Activated naive CD4-positive, alpha-beta T cell treated with anti-CD3 and anti-CD28 coated beads for 36 hours (primary cell): ENCODE measurements around the gene SLC31A1. TPM values are rescaled to one million over a fixed set of nuclear protein-coding genes. Genes with fewer than 3 reads are reported as not detected.
"Not testable (repeated sequence)": the region's sequence is repeated elsewhere in the genome, so short reads cannot be mapped to it uniquely, and the experiment has no call there.

Experiments
- CTCF ChIA-PET: fragments of 350-600 bp; sonication (Branson Sonifier 250); formaldehyde crosslinking; loops from one replicate; lab custom pipeline; 2021; ENCODE audit warnings: antibody characterized with exemption; lab: Charles Lee
- DNase-seq: peaks from one replicate; pipeline ENCODE4 v3.0.0-alpha.2; 2020
- H3K27ac Mint-ChIP-seq: one replicate; pipeline ENCODE4 v1.8.0; 2021; ENCODE audit warnings: mild to moderate bottlenecking, mixed read lengths
- H3K27me3 Mint-ChIP-seq: one replicate; pipeline ENCODE4 v1.8.0; 2021; ENCODE audit warnings: low read depth, mixed read lengths
- H3K36me3 Mint-ChIP-seq: one replicate; pipeline ENCODE4 v1.8.0; 2021; ENCODE audit warnings: low read depth, mixed read lengths
- H3K4me1 Mint-ChIP-seq: one replicate; pipeline ENCODE4 v1.8.0; 2021; ENCODE audit warnings: low read depth, mixed read lengths
- H3K4me3 Mint-ChIP-seq: one replicate; pipeline ENCODE4 v1.8.0; 2021; ENCODE audit warnings: mild to moderate bottlenecking, moderate library complexity, mixed read lengths
- H3K9me3 Mint-ChIP-seq: one replicate; pipeline ENCODE4 v1.8.0; 2021; ENCODE audit warnings: mixed read lengths
- intact Hi-C: fragments of 100-400 bp; cut with micrococcal nuclease; formaldehyde crosslinking; loops from one replicate; pipeline ENCODE4 v1.15.1; 2023
- total RNA-seq, 2 experiments: library from RNA; stranded (reverse); gene quantifications; one replicate each; pipeline ENCODE4 v1.2.3, GENCODE V29; 2021

The SLC31A1 gene
- total RNA-seq, 2 experiments from 2014 or later, result 8.1 to 8.2 TPM

DNA sequence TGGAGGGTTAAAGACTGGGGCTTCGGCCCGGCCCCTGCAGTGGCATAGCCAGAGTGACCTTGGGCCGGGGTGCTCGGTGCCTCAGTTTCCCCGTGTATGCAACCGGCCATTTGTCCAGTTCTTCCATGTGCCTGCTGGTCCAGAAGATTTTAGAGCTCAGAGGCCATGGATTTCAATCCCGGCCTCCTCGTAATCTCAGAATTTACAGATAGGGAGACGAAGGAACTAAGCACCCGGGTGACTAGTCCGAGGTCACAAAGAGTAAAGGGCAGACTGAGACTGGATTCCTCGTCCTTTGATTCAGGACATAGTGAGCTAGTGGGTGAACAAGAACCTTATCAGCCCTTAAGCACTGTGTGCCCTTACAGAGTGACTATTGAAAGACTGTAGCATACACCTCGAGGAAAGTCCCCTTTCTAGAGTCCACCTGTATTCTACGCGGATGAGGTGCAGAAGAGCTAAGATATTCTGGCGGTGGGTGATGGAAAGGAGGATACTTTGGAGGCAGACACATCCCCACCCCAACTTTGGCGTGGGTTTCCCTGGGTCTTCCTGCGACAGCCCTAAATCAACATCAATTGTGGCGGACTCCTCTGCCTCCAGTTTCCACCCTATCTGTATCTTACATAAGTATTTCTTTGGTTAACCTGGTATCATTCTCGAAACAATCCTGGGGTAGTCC lies 597 bp downstream of the SLC31A1 start:
- DNase-seq, result peak; percentile 7
- CTCF ChIA-PET, result interaction anchor here (0.7 to 3.4 kb wide), 3 partner anchors 12 to 52 kb away, joined by 4 to 21 read pairs (median 4); partner anchors contain the start of gene CDC26
- Mint-ChIP-seq H3K36me3 (no peaks in the 10 kb centered on the region), H3K4me3 (peak overlapping the region; percentile 95), H3K27ac (peak overlapping the region; percentile 91), H3K27me3 (no peaks in the 10 kb centered on the region), H3K4me1 (peaks cover 34% of the 10 kb centered on the region), H3K9me3 (no peaks in the 10 kb centered on the region)
- intact Hi-C loops, result loop anchor here (1.0 to 10.0 kb wide), 16 partner anchors 47 to 1560 kb away; partner anchors contain the start of genes ALAD, C9orf43, CDC26 and GNG10

DNA sequence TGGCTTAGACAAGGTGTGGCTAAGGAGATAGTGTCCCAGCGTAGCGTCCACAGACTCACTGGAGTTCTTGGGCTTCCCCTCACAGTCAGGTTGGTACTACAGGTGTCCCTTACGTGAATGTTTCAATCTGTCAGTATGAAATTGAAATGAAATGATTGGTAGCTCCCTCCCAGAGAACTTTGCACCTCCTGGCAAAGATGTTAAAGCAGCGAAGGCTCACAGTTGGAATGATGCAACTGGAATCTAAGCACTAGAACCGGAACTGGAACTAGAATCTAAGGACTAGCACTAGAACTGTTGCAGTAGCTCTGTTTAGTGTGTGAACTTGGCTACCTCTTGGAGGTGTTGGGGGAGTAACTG lies 1.1 kb downstream of the SLC31A1 start:
- Mint-ChIP-seq H3K36me3 (no peaks in the 10 kb centered on the region), H3K27ac (no peak overlapping the region), H3K27me3 (no peaks in the 10 kb centered on the region), H3K4me1 (peaks cover 38% of the 10 kb centered on the region), H3K4me3 (peak overlapping the region; percentile 95), H3K9me3 (no peaks in the 10 kb centered on the region)
- intact Hi-C loops, result loop anchor here (5.0 to 10.0 kb wide), 5 partner anchors 378 to 1560 kb away; partner anchors contain the start of genes GNG10, PTBP3 and SNX30
- no peak for DNase-seq
- CTCF ChIA-PET, result interaction anchor here (0.7 to 3.4 kb wide), 3 partner anchors 12 to 52 kb away, joined by 4 to 21 read pairs (median 4); partner anchors contain the start of gene CDC26

DNA sequence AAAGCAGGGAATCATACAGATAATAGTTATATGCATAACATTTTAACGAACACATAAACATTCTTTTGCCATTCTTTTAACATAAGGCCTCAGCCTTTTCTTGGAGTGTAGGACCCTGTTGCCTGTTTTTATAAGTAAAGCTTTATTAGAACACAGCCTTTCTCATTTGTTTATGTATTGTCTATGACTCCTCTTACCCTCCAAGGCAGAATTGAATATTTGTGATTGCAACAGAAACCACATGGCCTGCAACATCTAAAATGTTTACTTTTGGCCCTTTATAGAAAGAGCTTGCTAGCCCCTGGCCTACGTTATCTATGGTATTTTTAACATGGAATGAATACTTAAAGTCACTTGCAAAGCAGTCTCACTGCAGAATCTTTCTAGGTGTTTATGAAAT lies 2.6 kb downstream of the SLC31A1 start:
- Mint-ChIP-seq H3K4me3 (no peak overlapping the region), H3K27ac (no peak overlapping the region), H3K27me3 (no peaks in the 10 kb centered on the region), H3K9me3 (peaks cover 1% of the 10 kb centered on the region), H3K4me1 (peaks cover 38% of the 10 kb centered on the region), H3K36me3 (no peaks in the 10 kb centered on the region)
- DNase-seq, result no peak
- CTCF ChIA-PET, result no interaction called here
- intact Hi-C loops, result loop anchor here (5.0 to 10.0 kb wide), 5 partner anchors 379 to 1562 kb away; partner anchors contain the start of genes GNG10, PTBP3 and SNX30

DNA sequence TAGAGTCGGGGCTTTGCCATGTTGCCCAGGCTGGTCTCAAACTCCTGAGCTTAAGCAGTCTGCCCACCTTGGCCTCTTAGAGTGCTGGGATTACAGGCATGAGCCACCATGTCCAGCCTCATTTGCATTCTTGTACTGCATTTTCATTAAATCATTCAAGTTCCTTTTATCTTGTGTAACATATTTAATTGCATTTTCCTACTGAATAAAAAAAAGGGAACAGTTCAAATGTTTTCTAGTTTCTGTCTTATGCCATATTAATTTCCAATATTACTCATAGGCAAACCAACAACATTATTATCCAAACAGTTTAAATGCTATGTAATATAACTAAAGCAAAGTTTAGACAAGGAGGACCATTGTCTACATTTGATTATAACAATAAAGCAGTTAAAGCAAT lies 6.1 kb downstream of the SLC31A1 start:
- intact Hi-C loops, result loop anchor here (10.0 kb wide), 1 partner anchor 383 kb away; no protein-coding TSS in a partner anchor

DNA sequence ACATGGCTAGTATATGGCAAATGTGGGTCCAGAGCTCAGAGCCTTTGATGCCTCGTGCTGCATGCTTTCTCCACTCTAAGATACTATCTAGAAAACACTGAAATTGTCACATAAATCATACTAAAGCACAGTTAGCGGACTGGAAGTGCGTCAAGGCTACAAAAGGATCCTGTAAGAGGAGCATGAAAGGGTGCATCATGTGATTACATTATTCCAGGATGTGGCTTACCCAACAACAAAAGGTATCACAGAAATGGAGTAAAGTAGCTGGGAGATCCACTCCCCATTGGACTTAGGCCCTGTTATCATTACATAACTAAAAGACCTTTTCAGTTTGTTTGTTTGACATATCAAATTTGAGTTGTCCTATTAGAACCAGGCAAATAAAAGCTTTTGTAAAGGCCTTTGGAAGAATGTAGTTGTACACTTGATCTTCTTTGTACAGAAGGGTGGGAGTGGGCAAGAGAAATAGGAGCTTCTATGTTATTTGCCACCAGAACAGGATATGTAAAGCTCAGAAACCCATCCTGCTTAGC lies 6.9 kb downstream of the SLC31A1 start:
- CTCF ChIA-PET, result interaction anchor here (0.5 to 1.6 kb wide), 3 partner anchors 36 to 105 kb away, joined by 3 to 6 read pairs (median 3); no protein-coding TSS in a partner anchor
- no peak for DNase-seq
- Mint-ChIP-seq H3K27me3 (no peaks in the 10 kb centered on the region), H3K36me3 (no peaks in the 10 kb centered on the region), H3K9me3 (peaks cover 1% of the 10 kb centered on the region), H3K4me3 (no peak overlapping the region), H3K27ac (no peak overlapping the region), H3K4me1 (peaks cover 28% of the 10 kb centered on the region)
- intact Hi-C loops, result loop anchor here (10.0 kb wide), 1 partner anchor 383 kb away; no protein-coding TSS in a partner anchor

More for the DNA sequence above, 6.1 kb downstream of the SLC31A1 start:
- DNase-seq, result no peak
- no peaks in the 10 kb centered on the region for H3K27me3 Mint-ChIP-seq
- H3K36me3 Mint-ChIP-seq, result no peaks in the 10 kb centered on the region
- peaks cover 28% of the 10 kb centered on the region for H3K4me1 Mint-ChIP-seq
- H3K4me3 Mint-ChIP-seq, result no peak overlapping the region
- CTCF ChIA-PET, result interaction anchor here (1.6 kb wide), 1 partner anchor 47 kb away, joined by 6 read pairs; no protein-coding TSS in a partner anchor
- H3K27ac Mint-ChIP-seq, result no peak overlapping the region
- H3K9me3 Mint-ChIP-seq, result peaks cover 1% of the 10 kb centered on the region

DNA sequence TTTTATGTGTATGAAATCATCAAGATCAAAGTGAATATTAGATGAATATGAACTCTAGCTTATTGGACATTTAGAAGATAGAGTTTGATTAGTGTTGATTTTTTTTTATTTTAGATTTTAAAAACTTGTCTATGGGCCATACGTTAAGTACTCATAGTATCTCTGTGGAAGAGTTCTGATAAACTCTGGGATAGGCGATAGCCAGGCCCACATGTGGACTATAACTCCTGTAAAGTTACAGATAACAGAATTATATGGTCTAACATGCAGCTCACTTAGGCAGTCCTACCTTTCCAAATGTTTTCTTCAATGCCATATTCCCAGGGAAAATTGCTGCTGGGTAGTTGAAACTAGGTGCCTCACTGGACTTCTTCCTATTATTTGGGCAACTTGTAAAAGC lies 10.4 kb downstream of the SLC31A1 start:
- CTCF ChIA-PET, result interaction anchor here (0.6 kb wide), 1 partner anchor 42 kb away, joined by 4 read pairs; no protein-coding TSS in a partner anchor
- H3K36me3 Mint-ChIP-seq, result no peaks in the 10 kb centered on the region
- peaks cover 1% of the 10 kb centered on the region for H3K9me3 Mint-ChIP-seq
- H3K4me3 Mint-ChIP-seq, result no peak overlapping the region
- intact Hi-C loops, result no loop called here
- H3K27ac Mint-ChIP-seq, result no peak overlapping the region
- no peak for DNase-seq
- H3K27me3 Mint-ChIP-seq, result no peaks in the 10 kb centered on the region
- peaks cover 25% of the 10 kb centered on the region for H3K4me1 Mint-ChIP-seq

DNA sequence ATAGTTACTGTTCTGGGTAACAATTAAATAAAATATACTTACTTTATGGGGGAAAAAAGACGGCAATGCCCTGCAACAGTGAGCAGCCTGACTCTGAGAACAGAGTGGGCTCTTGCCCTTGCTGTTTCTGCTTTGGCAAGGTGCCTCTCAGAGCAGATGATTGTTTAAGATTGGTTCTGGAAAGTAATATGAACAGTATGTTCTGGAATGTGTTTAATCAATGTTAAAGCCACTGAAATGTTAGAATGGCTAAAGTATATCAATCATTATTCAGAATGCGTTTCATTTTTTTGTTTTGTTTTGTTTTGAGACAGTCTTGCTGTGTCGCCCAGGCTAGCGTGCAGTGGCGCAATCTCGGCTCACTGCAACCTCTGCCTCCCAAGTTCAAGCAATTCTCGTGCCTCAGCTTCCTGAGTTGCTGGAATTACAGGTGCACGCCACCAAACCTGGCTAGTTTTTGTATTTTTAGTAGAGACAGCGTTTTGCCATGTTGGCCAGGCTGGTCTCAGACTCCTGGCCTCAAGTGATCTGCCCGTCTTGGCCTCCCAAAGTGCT lies 14.4 kb downstream of the SLC31A1 start:
- CTCF ChIA-PET, H3K27ac Mint-ChIP-seq: not testable (repeated sequence)

DNA sequence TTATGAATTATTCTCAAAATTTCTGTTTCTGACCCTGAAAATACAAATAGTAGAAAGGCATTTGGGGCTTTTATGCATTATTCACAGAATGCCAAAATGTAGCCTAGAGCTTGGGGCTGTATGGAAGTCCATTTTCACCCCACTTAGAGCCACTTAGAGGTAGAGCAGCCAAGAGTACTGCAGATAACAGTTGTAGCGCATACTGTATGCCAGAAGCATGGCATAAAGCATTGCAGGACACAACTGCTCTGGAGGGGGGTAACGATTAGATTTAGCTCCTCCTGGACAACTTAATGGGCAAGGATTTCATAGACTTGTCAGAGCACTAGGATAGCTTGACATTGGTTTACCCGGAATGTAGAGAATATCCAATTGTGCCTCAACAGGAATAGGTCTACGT lies 15.7 kb downstream of the SLC31A1 start:
- Mint-ChIP-seq H3K4me3 (no peak overlapping the region), H3K27ac (no peak overlapping the region), H3K4me1 (peaks cover 10% of the 10 kb centered on the region), H3K36me3 (no peaks in the 10 kb centered on the region), H3K27me3 (no peaks in the 10 kb centered on the region), H3K9me3 (no peaks in the 10 kb centered on the region)
- intact Hi-C loops, result no loop called here
- CTCF ChIA-PET, result no interaction called here
- DNase-seq, result no peak

More for the DNA sequence above, 14.4 kb downstream of the SLC31A1 start:
- H3K4me3 Mint-ChIP-seq, intact Hi-C loops, H3K27me3 Mint-ChIP-seq, H3K4me1 Mint-ChIP-seq, H3K9me3 Mint-ChIP-seq, DNase-seq, H3K36me3 Mint-ChIP-seq: not testable (repeated sequence)

DNA sequence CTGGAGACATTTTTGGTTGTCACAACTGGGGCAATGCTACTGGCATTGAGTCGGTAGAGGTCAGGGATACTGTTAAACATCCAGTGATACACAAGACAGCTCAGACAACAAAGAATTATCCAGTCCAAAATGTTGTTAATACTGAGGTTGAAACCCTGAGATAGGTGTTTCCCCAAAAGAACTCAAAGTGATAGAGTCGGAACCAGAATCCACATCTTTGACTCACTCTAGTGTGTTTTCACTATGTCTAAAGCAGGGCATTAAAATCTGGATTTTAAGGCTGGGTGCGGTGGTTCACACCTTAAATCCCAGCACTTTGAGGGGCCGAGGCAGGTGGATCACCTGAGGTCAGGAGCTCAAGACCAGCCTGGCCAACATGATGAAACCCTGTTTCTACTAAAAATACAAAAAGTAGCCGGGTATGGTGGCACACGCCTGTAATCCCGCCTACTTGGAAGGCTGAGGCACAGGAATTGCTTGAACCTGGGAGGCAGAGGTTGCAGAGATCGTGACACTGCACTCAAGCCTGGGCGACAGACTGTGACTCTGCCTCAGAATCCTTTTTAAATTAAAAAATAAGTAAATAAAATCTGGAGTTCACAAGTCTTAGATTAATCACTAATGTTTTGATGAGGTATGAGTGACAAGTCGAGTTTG lies 17.0 kb downstream of the SLC31A1 start:
- no peaks in the 10 kb centered on the region for H3K36me3 Mint-ChIP-seq

DNA sequence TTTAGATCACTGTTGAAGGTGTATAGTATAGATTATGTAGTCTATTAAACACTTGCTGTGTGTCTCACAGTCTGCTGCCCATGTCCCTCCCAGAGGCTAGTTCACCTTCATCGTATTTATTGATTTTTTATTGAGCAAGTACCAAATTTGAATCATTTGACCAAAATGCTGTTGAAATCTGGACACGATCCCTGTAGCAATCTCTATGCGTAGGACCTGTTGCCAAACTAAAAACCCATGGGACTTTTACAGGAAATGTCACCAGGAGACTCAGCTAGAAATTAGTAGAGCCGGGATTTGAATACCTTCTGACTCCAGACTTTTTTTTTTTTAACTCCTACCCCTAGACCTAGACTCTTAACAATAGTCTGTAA lies 17.5 kb downstream of the SLC31A1 start:
- intact Hi-C loops, result no loop called here
- no peaks in the 10 kb centered on the region for H3K27me3 Mint-ChIP-seq

More for the DNA sequence above, 17.0 kb downstream of the SLC31A1 start:
- Mint-ChIP-seq H3K4me1 (no peaks in the 10 kb centered on the region), H3K9me3 (no peaks in the 10 kb centered on the region), H3K27ac (no peak overlapping the region), H3K27me3 (no peaks in the 10 kb centered on the region), H3K4me3 (no peak overlapping the region)
- DNase-seq, result no peak
- intact Hi-C loops, result no loop called here
- CTCF ChIA-PET, result interaction anchor here (0.7 to 1.0 kb wide), 2 partner anchors 16 to 18 kb away, joined by 3 to 4 read pairs; partner anchors contain the start of gene FKBP15

DNA sequence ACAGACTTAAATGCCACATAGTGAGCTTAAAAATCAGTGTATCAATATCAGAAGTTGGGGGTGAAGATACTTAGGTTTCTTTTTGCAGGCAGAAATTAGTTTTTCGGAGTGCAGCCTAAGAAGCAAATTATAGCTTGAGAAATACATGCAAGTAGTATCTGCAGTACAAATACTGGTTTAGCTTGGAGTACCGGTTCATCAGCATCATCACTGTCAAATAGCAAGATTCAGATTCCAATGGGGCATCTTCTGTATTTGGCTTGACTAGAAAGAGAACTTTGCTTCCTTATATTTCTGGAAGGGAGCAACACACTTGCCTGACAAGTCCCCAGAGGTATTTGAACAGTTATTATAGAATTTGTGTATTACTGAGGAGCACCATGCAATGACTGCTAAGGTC lies 19.8 kb downstream of the SLC31A1 start:
- intact Hi-C loops, result no loop called here
- Mint-ChIP-seq H3K4me3 (no peak overlapping the region), H3K36me3 (no peaks in the 10 kb centered on the region), H3K27ac (no peak overlapping the region), H3K9me3 (no peaks in the 10 kb centered on the region), H3K4me1 (no peaks in the 10 kb centered on the region), H3K27me3 (no peaks in the 10 kb centered on the region)
- CTCF ChIA-PET, result interaction anchor here (0.6 kb wide), 2 partner anchors 169 to 1023 kb away, joined by 3 read pairs; no protein-coding TSS in a partner anchor
- no peak for DNase-seq

More for the DNA sequence above, 17.5 kb downstream of the SLC31A1 start:
- no peaks in the 10 kb centered on the region for H3K9me3 Mint-ChIP-seq
- no peak for DNase-seq
- H3K27ac Mint-ChIP-seq, result no peak overlapping the region
- H3K36me3 Mint-ChIP-seq, result no peaks in the 10 kb centered on the region
- H3K4me1 Mint-ChIP-seq, result no peaks in the 10 kb centered on the region
- CTCF ChIA-PET, result interaction anchor here (0.6 to 1.0 kb wide), 3 partner anchors 8 to 29 kb away, joined by 3 read pairs; partner anchors contain the start of gene FKBP15
- no peak overlapping the region for H3K4me3 Mint-ChIP-seq

DNA sequence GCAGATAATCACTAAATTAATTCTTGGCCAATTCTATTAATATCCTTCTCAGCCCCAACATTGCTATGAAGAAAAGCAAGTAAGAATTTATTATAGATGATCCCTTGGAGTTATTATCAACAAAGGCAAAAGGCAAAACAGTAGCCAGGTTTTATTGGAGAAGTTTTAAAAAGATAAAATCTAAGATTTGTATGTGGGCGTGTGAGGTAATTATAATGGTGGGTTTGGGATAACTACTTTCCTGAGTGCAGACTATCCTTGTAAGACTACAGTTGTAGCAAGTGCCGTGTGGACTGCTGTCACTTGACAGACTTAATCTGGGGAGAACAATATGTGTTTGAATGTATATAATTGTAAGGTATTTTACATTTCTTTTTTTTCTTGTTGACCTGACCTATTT lies 23.2 kb downstream of the SLC31A1 start:
- Mint-ChIP-seq H3K36me3 (peaks cover 2% of the 10 kb centered on the region), H3K27me3 (no peaks in the 10 kb centered on the region), H3K9me3 (peaks cover 4% of the 10 kb centered on the region), H3K27ac (no peak overlapping the region), H3K4me3 (no peak overlapping the region), H3K4me1 (no peaks in the 10 kb centered on the region)
- DNase-seq, result no peak
- intact Hi-C loops, result no loop called here
- CTCF ChIA-PET, result interaction anchor here (0.8 kb wide), 1 partner anchor 47 kb away, joined by 3 read pairs; no protein-coding TSS in a partner anchor
